GM19324 (cell line): ENCODE results near the gene INPP4B.
"Not testable (repeated sequence)": the region's sequence is repeated elsewhere in the genome, so short reads cannot be mapped to it uniquely, and the experiment has no call there.

Experiments used
- ATAC-seq: cut with Tn5 transposase; IDR thresholded peaks from one replicate; pipeline ENCODE4 v1.9.1; 2021; ENCODE audit warnings: mild to moderate bottlenecking, moderate library complexity; ENCODE audit not compliant: unreplicated experiment, low FRiP score

Gene INPP4B

DNA sequence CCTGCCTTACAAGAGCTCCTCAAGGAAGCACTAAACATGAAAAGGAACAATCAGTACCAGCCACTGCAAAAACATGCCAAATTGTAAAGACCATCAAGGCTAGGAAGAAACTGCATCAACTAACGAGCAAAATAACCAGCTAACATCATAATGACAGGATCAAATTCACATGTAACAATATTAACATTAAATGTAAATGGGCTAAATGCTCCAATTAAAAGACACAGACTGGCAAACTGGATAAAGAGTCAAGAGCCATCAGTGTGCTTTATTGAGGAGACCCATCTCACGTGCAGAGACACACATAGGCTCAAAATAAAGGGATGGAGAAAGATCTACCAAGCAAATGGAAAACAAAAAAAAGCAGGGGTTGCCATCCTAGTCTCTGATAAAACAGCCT lies 777.8 kb downstream of the INPP4B start:
- ATAC-seq = not testable (repeated sequence)

DNA sequence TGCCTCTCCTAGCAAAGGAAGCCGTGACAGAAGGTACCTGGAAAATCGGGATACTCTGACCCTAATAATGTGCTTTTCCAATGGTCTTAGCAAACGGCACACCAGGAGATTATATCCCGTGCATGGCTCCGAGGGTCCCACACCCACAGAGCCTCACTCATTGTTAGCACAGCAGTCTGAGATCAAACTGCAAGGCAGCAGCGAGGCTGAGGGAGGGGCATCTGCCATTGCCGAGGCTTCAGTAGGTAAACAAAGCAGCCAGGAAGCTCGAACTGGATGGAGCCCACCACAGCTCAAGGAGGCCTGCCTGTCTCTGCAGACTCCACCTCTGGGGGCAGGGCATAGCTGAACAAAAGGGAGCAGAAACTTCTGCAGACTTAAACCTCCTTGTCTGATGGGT lies 779.5 kb downstream of the INPP4B start:
- not testable (repeated sequence) for ATAC-seq

DNA sequence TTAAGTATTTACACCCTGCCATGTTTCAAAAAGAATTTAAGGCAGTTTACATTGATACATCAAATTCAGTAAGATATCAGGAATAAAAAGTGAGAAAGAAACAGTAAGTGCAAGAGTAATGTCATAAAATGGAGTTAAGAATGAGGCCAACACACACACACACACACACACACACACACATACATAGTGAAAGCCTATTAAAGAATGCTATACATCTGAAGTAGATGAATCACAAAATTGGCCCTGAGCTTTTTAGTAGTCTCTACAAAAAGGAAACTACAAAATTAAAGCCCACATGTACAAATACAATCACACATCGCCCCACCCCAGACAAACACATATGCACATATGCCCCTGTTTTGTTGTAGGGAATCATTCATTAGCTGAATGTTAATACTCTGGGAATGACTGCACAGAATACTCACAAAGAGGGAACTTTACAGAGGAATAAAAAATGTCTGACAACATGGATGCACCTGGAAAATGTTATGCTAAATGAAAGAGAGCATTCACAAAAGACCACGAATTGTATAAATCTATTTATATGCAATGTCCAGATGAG lies 780.9 kb downstream of the INPP4B start:
- ATAC-seq = no peak

DNA sequence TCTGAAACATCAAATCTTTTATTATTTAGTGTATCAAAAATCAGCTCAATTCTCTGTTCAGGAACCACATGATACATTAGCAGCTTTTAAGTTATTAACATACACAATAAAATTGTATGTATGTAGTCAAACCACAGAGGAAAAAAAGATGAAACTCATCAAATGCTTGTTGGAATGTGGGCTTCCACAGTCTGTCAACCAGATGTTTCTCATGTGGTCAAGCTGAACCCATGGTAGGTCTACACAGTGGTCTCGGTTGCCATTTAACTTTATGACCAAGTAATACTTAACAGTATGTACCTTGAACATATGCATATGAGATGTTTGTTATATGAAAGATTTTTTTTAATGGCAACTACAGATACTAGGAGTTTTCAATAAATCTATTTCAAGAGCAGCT lies 781.9 kb downstream of the INPP4B start:
- no peak for ATAC-seq

DNA sequence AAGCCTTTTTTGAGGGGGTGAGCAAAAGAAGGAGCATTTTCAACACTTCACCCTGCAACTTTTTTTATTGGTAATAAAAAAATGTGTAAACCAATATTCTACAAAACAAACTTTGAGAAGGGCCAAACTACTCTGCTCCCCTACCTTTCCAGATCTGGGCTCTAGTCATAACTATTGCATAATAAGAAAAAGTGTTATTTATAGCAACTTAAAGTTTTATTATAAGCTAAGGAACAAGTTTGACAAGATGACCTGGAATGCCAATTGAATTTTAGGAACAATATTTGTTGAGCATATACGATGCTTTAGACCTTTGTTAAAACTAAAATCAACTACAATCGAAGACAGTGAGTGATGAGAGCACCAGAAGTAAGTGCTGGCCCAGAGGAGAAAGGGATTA lies 800.1 kb downstream of the INPP4B start:
- ATAC-seq = no peak

DNA sequence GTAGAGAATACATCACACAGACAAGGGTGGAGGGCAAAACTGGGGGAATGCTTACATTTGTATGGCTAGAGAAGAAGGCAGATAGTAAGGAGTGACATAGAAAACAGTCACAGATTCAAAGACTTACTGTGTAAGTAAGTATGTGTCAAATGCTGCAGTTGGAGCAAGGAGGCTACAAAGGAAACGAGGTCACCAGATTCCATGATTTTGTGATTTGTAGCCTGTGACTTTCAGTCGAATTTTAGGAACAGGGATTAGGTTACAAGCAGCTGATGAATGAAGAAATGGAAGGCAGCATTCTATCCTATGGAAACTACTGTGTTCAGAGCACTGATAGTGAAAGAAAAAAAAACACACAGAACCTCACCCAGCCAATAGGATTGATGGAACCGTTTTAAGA lies 801.8 kb downstream of the INPP4B start:
- no peak for ATAC-seq

DNA sequence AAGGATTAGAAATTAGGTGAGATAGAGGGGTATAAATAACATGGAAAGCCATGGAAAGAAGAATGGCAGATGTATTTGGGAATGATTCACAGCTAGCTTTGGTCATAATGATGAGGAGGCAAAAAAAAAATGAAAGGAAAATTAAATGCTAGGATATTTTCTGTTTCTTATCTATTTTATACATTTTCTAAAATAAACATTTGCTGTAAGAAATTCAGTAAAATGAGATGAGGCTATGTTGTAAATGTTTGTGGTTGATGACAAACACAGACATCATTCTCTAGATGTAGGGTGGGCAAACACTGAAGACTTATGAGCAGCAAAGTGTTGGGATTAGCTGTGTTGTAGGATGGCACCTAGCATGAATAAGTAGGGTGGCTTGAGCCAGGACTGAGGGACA lies 802.6 kb downstream of the INPP4B start:
- ATAC-seq = no peak

DNA sequence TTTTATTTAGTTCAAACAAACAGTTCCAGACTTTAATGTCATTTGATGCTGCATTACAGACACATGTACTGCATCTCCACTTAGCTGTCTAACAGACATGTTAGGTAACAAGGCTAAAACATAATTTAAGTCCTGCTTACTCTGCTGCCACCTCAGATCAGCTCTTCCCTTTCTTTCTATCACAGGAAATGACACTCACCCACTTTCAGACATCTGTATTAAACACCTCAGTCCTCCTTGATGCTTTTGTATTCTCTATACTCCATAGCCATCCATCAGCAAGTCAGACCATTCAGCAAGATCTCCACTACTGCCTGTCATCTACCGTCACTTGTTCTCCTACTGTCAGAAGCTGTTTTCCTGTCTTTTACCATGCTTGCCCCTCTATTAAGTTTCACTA lies 804.3 kb downstream of the INPP4B start:
- ATAC-seq = no peak

DNA sequence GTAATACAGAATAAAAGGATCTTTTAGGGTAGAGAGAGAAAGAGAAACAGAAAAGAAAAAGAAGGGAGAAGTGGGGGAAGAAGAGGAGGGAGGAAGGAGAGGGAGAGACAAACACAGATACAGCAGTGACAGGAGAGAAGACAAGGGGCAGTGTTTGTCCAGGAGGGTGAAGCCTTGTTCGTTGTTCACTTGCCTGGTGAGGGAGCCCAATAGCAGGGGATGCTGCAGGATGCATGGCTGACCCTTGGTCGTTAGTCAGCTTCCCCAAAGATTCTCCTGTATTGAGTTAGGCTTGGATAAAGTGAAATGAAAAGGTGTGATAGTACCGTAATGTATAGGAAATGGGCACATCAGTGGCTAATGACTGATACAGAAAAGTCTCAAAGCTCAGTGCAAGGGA lies 806.1 kb downstream of the INPP4B start:
- ATAC-seq = no peak

DNA sequence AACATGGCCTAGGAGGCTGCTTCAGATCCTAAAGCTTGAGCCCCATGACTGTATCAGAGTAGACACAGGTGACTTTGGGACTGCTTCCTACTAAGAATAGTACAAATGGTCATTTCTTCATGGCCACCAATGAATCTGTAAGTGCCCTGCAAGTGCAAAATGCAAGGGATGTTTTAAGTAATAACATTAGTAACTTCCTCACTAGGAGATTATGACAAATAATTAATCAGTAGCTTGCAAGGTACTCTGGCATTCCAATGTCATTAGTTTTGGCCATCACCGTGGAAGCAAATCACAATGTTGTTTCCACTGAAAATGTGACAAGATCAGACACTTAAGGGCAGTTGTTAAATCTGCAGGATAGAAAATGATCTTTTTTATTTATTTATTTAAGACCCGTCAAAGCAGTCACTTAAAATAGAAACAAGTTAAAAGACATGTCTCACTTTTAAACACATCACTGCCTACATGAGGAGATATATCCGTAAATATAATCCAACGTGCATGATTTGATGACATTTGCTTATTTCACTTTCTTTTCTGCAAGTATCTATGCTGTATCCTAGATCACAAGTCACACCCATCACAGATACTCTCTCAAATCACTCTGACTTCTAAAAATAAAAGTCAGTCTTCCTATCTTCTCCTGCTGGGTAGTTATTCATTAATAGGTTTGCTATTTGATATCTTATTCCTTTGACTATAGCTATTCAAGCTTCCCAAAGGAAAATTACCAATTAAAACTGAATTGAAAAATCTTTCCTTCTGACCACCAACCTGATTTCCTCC lies 809.1 kb downstream of the INPP4B start:
- no peak for ATAC-seq

DNA sequence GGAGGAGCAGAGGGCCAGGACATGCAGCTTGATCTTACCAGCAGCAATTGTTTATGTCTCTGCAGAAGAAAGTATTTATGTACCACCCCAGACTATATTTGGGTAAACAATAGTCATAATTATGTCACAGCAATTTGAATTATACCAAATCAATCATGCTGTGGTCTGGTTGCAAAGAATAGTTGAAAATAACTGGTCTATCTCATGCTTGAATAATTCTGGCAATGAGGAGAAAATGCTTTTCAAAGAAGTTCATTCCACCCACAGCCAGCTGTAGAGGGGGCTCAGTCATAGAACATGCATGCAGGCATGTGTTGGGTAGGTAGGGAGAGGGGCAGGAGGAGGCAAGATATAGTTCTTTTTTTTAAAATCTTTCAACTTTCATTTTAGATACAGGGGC lies 810.5 kb downstream of the INPP4B start:
- no peak for ATAC-seq

DNA sequence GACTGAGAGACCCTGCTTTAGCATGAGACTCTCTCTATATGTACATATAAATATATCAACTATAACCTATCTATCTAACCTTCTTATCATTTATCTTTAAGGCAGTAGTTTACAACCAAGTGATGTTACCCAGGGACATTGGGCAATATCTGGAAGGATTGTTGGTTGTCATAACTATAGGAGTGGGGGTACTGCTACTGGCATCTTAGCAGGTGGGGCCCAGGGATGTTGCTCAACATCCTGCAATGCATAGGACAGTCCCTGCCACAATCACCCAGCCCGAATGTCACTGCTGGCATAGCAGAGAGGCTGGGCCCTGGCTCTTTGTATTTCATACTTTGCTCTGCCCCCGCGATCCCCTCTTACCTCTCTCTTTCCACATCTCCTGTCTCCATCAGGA lies 812.0 kb downstream of the INPP4B start:
- ATAC-seq = no peak

DNA sequence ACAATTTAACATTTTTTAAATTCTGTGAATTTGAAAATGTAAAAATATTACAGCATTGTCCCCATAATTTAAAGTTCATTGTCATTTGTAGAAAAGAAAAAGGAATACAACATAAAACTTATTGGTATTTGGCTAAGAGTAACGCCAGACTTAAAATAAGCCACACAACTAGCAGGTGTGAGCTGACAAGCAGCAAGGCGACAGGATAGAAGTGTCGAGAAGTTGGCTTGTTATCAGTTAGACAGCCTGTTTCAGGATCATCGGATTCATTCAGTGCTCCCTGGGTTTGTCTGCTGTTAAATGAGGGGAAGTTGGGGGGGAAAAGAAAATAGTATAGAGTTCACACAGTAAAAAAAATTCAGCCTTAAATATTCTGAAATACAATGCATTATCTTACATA lies 816.1 kb downstream of the INPP4B start:
- ATAC-seq = no peak

DNA sequence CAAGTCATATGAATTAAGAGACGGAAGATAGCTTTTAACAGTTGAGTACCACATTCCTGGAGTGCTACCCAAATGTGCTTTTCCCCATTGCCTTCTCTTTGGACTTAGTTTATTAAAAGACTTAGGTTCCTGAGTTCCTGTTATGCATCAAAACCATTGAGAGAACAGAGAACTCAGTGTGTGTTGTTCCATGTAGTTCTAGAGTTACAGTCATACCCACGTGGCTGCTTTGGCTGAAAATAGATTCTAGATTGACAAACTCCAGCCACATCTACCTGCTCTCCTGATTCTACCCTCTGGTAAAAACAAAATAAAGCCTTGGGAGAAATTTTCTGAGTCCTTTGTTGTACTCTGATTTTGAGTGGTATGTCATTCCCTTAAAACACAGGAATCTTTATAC lies 824.3 kb downstream of the INPP4B start:
- ATAC-seq = no peak

DNA sequence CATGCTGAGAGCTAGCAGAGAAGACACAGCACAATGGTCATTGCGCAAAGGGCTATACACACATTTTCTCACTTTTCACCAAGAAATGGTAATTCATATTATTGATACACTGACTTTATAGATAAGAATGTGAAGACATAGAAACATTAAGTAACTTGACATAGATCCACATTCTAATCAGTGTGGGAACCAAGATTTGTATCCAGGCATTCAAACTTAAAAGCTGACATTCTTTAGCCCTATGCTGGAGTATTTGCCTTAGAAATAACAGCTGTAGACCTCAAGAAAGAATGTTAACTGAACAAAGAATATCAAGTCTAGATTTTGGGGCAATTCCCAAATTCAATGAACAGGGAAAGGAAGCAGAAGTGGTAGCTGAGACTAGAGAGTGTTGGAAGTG lies 824.9 kb downstream of the INPP4B start:
- ATAC-seq = no peak

DNA sequence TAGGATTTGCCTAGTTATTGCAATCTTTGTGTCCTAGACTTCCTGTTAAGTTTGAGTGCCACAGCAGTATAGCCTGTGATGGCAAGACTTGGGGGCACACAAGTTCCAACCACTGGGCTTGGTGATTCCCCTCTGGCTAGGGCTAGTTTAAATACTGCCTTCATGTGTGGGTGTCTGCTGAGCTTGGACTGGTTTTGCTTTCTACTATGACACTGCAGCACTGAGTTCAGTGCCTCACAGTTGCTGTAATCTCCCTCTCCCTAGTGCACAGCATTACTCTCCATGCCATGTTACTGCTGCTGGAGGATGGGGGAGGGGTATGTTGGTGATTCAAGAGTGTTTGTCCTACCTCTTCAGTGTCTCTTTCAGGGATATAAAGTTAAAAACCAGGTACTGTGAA lies 830.1 kb downstream of the INPP4B start:
- peak; percentile 71 for ATAC-seq

DNA sequence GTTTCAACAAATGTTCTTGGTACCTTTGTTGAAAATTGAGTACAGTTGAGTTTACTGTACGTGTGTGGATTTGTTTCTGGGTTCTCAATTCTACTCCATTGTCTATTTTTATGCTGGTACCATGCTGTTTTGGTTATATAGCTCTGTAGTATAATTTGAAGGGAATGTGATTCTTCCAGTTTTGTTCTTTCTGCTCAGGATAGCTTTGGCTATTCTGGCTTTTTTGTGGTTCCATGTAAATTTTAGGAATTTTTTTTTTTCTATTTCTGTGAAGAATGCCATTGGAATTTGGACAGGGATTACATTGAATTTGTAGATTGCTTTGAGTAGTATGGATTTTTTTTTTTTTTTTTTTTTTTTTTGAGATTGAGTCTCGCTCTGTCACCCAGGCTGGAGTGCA lies 836.4 kb downstream of the INPP4B start:
- ATAC-seq = no peak

DNA sequence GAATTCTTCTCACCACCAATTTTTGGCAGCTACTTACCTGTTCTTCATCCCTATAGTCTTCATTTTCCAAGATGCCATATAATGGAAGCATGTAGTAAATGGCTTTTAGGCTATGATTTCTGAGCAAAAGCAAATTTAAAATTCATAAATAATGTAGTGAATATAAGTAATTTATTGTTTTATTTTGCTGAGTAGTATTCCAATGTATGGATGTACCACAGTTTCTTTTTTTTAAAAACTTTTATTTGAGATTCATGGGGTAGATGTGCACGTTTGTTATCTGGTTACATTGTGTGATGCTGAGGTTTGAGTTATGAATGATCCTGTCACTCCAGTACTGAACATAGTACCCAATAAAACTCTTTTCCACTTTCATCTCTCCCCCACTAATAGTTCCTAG lies 840.6 kb downstream of the INPP4B start:
- ATAC-seq = no peak

DNA sequence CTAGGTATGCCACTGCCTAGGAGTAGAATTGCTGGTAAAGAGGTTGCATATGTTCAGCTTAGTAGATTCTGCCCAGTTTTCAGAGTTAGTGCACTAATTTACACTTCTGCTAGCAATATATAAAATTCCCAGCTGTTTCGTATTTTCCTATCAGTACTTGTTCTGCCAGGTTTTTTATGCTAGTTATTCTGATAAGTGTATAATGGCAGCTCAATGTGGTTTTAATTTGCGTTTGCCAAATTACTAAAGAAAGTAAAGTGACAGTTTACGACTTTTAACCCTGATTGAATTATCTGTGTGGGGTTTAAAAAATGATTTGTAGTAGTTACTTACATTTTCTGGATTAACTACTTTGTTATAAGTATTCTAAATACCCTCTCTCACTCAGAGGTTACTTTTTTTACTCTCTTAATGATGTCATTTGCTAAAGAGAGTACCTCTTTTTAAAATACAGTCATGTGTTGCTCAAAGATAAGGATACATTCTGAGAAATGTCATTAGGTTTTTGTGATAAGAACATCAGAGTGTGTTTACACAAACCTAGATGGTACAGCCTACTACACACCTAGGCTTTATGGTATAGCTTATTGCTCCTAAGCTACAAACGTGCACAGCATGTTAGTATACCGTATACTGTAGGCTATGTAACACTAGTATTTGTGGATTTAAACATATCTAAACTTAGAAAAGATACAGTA lies 846.5 kb downstream of the INPP4B start:
- no peak for ATAC-seq

DNA sequence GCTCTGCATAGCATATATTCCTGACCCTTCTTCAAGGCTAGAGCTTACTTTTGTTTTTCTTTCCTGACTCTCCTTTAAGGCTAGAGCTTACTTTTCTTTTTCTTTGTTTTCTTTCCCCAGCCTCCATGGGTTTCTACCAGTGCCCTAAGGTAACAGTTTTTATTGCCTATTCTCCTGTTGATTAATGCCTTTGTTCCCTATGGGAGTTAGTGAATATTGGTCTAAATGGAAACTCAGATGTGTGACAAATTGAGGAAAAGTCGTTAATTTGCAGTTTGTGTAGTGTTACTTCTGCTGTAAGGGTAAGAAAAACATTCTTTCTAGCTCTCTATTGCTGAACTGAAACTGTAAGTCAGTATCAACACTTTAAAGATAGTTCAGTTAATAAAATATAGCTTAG lies 851.0 kb downstream of the INPP4B start:
- ATAC-seq = no peak

DNA sequence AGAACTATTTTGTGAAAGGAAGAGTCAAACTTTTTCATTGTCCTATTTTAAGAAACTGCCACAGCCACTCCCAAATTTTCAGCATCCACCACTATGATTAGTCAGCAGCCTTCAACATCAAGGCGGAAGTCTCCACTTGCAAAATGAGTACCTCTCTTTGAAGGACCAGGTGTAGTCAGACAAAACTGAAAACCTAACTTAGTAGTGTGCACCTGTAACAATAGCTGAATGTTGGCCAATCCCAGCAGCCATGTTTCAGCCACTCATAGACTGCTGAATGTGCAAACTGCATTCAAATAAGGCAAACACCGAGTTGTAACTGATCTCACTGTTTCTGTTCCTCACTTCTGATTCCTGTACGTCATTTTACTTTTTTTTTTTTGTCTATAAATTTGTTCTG lies 868.7 kb downstream of the INPP4B start:
- ATAC-seq = peak; percentile 66
